AG04449 (cell line): ENCODE measurements around the gene ACOX3.
"Not testable (repeated sequence)": the region's sequence is repeated elsewhere in the genome, so short reads cannot be mapped to it uniquely, and the experiment has no call there.

Source experiments
- CTCF ChIA-PET: fragments of 350-600 bp; formaldehyde crosslinking; extraction: SDS; loops from one replicate; lab custom pipeline; 2021; ENCODE audit warnings: antibody characterized with exemption; lab: Yijun Ruan, JAX
- POLR2A ChIA-PET: fragments of 400-600, 350-600 bp; formaldehyde crosslinking; extraction: SDS; loops from one replicate; lab custom pipeline; 2020; ENCODE audit warnings: antibody characterized with exemption, inconsistent platforms; lab: Yijun Ruan, JAX
- DNase-seq: peaks from one replicate; pipeline ENCODE4 v3.0.0-alpha.2; 2010; ENCODE audit warnings: low read depth, low spot score
- H3K4me3 ChIP-seq: 2 replicates; pipeline ENCODE4 v1.5.1; 2011; ENCODE audit warnings: low read depth, mild to moderate bottlenecking, control low read depth, low read length
- TF ChIP-seq, protein P1 (sequence below): IDR thresholded peaks from one replicate; pipeline ENCODE4 v1.5.1; 2011; ENCODE audit warnings: mild to moderate bottlenecking, moderate library complexity, low read length, control low read depth, inconsistent platforms; ENCODE audit not compliant: insufficient read depth; ENCODE audit errors: missing control alignments

Gene ACOX3

GRCh38 chr4:8387194-8387593 is 53.3 kb downstream of the ACOX3 start:
- DNase-seq, result no peak
- no peak overlapping the region for H3K4me3 ChIP-seq
- ChIA-PET CTCF (interaction anchor here (2.3 to 3.1 kb wide), 2 partner anchors 16 to 145 kb away, joined by 9 to 11 read pairs; no protein-coding TSS in a partner anchor), POLR2A (no interaction called here)
- TF ChIP-seq, protein P1, sequence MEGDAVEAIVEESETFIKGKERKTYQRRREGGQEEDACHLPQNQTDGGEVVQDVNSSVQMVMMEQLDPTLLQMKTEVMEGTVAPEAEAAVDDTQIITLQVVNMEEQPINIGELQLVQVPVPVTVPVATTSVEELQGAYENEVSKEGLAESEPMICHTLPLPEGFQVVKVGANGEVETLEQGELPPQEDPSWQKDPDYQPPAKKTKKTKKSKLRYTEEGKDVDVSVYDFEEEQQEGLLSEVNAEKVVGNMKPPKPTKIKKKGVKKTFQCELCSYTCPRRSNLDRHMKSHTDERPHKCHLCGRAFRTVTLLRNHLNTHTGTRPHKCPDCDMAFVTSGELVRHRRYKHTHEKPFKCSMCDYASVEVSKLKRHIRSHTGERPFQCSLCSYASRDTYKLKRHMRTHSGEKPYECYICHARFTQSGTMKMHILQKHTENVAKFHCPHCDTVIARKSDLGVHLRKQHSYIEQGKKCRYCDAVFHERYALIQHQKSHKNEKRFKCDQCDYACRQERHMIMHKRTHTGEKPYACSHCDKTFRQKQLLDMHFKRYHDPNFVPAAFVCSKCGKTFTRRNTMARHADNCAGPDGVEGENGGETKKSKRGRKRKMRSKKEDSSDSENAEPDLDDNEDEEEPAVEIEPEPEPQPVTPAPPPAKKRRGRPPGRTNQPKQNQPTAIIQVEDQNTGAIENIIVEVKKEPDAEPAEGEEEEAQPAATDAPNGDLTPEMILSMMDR, result no peak

DNA sequence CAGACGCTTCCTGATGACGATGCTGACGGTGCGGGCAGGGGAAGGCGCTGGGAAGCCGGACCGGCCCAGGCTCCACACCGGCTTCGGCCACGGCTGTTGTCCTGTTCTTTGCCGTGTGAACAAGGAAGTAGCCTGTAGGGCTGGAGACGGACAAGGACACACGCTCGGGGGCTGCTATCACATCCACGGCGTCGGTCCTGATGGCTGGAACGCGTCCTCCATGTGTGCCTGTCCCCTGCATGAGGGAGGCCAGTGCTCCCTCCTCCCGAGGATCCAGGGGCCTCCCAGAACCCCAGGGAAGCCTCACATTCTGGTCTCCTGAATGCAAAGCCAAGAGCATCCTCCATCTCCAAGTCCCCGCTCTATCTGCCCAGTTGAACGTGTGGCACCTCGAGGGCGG is 53.8 kb downstream of the ACOX3 start:
- no peak overlapping the region for H3K4me3 ChIP-seq
- POLR2A ChIA-PET, result interaction anchor here (0.6 kb wide), 1 partner anchor 226 kb away, joined by 3 read pairs; no protein-coding TSS in a partner anchor
- TF ChIP-seq, protein P1, result no peak
- DNase-seq, result no peak
- CTCF ChIA-PET, result interaction anchor here (2.3 to 3.1 kb wide), 2 partner anchors 17 to 144 kb away, joined by 9 to 11 read pairs; no protein-coding TSS in a partner anchor

DNA sequence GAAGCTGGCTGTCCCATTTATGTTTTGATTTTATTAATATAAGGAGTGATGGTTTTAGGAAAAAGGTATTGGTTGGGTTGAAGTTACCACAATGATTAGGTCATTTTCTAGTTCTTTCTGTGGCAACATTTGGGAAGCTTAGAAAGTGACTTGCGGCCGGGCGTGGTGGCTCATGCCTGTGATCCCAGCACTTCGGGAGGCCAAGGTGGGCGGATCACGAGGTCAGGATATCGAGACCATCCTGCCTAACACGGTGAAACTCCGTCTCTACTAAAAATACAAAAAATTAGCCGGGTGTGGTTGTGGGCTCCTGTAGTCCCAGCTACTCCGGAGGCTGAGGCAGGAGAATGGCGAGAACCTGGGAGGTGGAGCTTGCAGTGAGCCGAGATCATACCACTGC is 54.4 kb downstream of the ACOX3 start:
- not testable (repeated sequence) for DNase-seq, H3K4me3 ChIP-seq
- ChIA-PET POLR2A (interaction anchor here (0.6 kb wide), 1 partner anchor 225 kb away, joined by 3 read pairs; no protein-coding TSS in a partner anchor), CTCF (interaction anchor here (2.3 to 3.1 kb wide), 2 partner anchors 17 to 144 kb away, joined by 9 to 11 read pairs; no protein-coding TSS in a partner anchor)

DNA sequence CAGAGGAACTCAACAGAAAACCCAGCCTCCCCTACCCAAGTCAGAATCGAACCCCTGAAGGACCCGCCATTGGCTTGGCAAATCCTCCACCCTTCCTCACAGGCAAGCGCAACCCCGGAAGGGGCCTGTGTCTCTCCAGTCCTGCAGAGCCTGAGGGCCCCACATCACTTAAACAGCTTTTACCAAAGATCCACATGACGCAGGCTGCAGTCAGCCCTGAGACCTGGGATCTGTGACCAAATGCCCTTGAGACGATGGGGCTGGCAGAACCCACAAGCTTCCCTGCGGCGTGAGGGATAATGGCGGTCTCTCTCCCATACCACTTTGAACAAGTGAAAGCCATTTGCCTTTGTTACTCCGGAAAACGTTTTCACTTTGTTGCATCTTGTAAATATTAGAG is 54.9 kb downstream of the ACOX3 start:
- DNase-seq, result no peak
- ChIA-PET POLR2A (no interaction called here), CTCF (interaction anchor here (2.3 to 3.1 kb wide), 2 partner anchors 18 to 143 kb away, joined by 9 to 11 read pairs; no protein-coding TSS in a partner anchor)
- H3K4me3 ChIP-seq, result no peak overlapping the region
- TF ChIP-seq, protein P1, result no peak

- ChIA-PET CTCF (interaction anchor here (2.3 to 3.1 kb wide), 2 partner anchors 18 to 143 kb away, joined by 9 to 11 read pairs; no protein-coding TSS in a partner anchor), POLR2A (no interaction called here)
- DNase-seq, result no peak
- no peak overlapping the region for H3K4me3 ChIP-seq
- TF ChIP-seq, protein P1, result no peak
These were observed 55.4 kb downstream of the ACOX3 start for GRCh38 chr4:8385106-8385505.

GRCh38 chr4:8384397-8385060 is 56.0 kb downstream of the ACOX3 start:
- CTCF ChIA-PET, result interaction anchor here (3.1 kb wide), 1 partner anchor 19 kb away, joined by 11 read pairs; no protein-coding TSS in a partner anchor
- POLR2A ChIA-PET, result no interaction called here

More at GRCh38 chr4:8384397-8385060, 56.0 kb downstream of the ACOX3 start:
- TF ChIP-seq, protein P1, result no peak
- no peak for DNase-seq
- H3K4me3 ChIP-seq, result no peak overlapping the region
